Neural progenitor cell (in vitro differentiated cells): ENCODE data around the gene SPP2.

ENCODE experiments used
- CTCF ChIP-seq: fragments of 200-600 bp; sonication (generic); IDR thresholded peaks from 2 replicates; pipeline ENCODE4 v1.5.1; 2017; ENCODE audit warnings: antibody characterized with exemption, mild to moderate bottlenecking
- EZH2 ChIP-seq: fragments of 200-600 bp; sonication (generic); IDR thresholded peaks from 2 replicates; pipeline ENCODE4 v1.6.1; 2017; ENCODE audit warnings: antibody characterized with exemption, mild to moderate bottlenecking, moderate library complexity
- EZH2phosphoT487 ChIP-seq: fragments of 200-600 bp; sonication (generic); IDR thresholded peaks from 2 replicates; pipeline ENCODE4 v1.6.1; 2017; ENCODE audit warnings: antibody characterized with exemption

DNA sequence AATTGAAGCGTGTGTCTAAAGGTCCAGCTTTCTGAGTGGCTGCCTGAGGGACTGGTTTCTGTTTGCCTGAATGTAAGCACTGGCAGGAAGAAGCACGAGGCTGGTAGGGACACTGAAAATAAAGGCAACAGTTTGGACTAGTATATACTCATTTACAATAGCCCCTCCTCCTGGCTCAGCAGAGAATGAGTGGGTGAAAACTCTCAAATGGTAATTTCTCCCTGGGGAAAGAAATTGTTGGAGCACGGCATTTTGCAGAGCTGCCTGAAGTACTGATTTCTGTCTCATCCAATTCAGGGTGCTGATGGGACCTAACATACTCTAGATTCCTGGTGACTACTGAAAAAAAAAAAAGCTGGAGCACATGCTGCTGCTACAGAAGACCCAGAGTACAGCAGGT lies 17.3 kb upstream of the SPP2 start:
- TF ChIP-seq CTCF (no peak), EZH2 (no peak), EZH2phosphoT487 (no peak)
